ENCODE data around the gene ATXN1.
"Not testable (repeated sequence)": the region's sequence is repeated elsewhere in the genome, so short reads cannot be mapped to it uniquely, and the experiment has no call there.

Gene ATXN1

DNA sequence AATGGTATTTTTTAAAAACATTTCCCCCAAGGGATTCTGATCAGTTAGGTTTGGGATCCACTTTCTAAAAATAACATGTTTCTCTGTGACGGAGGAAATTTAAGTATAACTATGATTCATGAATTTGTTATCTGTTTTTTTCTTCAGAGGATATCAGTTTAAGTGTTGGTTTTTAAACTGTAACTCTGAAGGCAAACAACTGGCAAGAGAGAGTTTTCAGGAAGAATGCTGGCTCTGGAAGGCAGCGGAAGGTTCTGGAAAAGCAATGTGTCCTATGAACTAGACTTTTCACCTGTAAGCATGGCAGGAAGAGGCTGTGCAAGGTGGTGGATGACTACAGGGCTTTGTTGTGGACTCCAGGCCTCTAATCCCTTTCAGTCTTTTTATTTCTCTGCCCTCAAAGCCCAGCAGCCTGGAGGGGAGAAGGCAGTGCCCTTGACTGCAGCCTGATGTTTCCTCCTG, 369.8 kb downstream of the ATXN1 start:
- no peaks in the 10 kb centered on the region for H3K36me3 ChIP-seq (ENCODE audit: control insufficient read depth in 2 of 2, insufficient read depth in 1 of 2, low read length in 2 of 2)
- no peak overlapping the region for H3K4me3 ChIP-seq (ENCODE audit: low read depth, low read length)
- CTCF ChIA-PET: interaction anchor here (1.9 kb wide), 1 partner anchor 19 kb away, joined by 6 read pairs; no protein-coding TSS in a partner anchor
- POLR2A ChIA-PET: no interaction called here
- no peaks in the 10 kb centered on the region for H3K4me1 ChIP-seq (ENCODE audit: control insufficient read depth, insufficient read depth, low read length)
- H3K27ac ChIP-seq (ENCODE audit: extremely low read depth, low read depth, low read length): no peak overlapping the region
- TF ChIP-seq ZNF660 (tag by site-specific recombination; IDR thresholded peaks at IDR 0.05) (no peak), ZNF37A (tag by site-specific recombination; IDR thresholded peaks at IDR 0.05) (no peak), IKZF3 (tag by site-specific recombination; IDR thresholded peaks at IDR 0.05) (no peak), ZNF132 (tag by site-specific recombination; IDR thresholded peaks at IDR 0.05; ENCODE audit: borderline replicate concordance) (no peak), MEIS1 (CRISPR knock-in tag; IDR thresholded peaks at IDR 0.05; ENCODE audit: borderline replicate concordance) (no peak), SETDB1 (IDR thresholded peaks at IDR 0.05; ENCODE audit: insufficient read length, low read length) (no peak), ZNF677 (tag by site-specific recombination; IDR thresholded peaks at IDR 0.05) (no peak), ZBTB20 (tag by site-specific recombination; IDR thresholded peaks at IDR 0.05) (no peak), ZIC2 (tag by site-specific recombination; IDR thresholded peaks at IDR 0.05) (no peak), ZNF155 (tag by site-specific recombination; IDR thresholded peaks at IDR 0.05) (no peak), ZFP37 (tag by site-specific recombination; IDR thresholded peaks at IDR 0.05) (no peak)
- TF ChIP-seq, protein P1, sequence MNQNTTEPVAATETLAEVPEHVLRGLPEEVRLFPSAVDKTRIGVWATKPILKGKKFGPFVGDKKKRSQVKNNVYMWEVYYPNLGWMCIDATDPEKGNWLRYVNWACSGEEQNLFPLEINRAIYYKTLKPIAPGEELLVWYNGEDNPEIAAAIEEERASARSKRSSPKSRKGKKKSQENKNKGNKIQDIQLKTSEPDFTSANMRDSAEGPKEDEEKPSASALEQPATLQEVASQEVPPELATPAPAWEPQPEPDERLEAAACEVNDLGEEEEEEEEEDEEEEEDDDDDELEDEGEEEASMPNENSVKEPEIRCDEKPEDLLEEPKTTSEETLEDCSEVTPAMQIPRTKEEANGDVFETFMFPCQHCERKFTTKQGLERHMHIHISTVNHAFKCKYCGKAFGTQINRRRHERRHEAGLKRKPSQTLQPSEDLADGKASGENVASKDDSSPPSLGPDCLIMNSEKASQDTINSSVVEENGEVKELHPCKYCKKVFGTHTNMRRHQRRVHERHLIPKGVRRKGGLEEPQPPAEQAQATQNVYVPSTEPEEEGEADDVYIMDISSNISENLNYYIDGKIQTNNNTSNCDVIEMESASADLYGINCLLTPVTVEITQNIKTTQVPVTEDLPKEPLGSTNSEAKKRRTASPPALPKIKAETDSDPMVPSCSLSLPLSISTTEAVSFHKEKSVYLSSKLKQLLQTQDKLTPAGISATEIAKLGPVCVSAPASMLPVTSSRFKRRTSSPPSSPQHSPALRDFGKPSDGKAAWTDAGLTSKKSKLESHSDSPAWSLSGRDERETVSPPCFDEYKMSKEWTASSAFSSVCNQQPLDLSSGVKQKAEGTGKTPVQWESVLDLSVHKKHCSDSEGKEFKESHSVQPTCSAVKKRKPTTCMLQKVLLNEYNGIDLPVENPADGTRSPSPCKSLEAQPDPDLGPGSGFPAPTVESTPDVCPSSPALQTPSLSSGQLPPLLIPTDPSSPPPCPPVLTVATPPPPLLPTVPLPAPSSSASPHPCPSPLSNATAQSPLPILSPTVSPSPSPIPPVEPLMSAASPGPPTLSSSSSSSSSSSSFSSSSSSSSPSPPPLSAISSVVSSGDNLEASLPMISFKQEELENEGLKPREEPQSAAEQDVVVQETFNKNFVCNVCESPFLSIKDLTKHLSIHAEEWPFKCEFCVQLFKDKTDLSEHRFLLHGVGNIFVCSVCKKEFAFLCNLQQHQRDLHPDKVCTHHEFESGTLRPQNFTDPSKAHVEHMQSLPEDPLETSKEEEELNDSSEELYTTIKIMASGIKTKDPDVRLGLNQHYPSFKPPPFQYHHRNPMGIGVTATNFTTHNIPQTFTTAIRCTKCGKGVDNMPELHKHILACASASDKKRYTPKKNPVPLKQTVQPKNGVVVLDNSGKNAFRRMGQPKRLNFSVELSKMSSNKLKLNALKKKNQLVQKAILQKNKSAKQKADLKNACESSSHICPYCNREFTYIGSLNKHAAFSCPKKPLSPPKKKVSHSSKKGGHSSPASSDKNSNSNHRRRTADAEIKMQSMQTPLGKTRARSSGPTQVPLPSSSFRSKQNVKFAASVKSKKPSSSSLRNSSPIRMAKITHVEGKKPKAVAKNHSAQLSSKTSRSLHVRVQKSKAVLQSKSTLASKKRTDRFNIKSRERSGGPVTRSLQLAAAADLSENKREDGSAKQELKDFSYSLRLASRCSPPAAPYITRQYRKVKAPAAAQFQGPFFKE (tag by site-specific recombination; IDR thresholded peaks at IDR 0.05; ENCODE audit: borderline replicate concordance): no peak
- TF ChIP-seq, protein P2, sequence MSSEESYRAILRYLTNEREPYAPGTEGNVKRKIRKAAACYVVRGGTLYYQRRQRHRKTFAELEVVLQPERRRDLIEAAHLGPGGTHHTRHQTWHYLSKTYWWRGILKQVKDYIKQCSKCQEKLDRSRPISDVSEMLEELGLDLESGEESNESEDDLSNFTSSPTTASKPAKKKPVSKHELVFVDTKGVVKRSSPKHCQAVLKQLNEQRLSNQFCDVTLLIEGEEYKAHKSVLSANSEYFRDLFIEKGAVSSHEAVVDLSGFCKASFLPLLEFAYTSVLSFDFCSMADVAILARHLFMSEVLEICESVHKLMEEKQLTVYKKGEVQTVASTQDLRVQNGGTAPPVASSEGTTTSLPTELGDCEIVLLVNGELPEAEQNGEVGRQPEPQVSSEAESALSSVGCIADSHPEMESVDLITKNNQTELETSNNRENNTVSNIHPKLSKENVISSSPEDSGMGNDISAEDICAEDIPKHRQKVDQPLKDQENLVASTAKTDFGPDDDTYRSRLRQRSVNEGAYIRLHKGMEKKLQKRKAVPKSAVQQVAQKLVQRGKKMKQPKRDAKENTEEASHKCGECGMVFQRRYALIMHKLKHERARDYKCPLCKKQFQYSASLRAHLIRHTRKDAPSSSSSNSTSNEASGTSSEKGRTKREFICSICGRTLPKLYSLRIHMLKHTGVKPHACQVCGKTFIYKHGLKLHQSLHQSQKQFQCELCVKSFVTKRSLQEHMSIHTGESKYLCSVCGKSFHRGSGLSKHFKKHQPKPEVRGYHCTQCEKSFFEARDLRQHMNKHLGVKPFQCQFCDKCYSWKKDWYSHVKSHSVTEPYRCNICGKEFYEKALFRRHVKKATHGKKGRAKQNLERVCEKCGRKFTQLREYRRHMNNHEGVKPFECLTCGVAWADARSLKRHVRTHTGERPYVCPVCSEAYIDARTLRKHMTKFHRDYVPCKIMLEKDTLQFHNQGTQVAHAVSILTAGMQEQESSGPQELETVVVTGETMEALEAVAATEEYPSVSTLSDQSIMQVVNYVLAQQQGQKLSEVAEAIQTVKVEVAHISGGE (tag by site-specific recombination; conservative IDR thresholded peaks at IDR 0.05; ENCODE audit: low read depth): no peak
- TF ChIP-seq, protein P3, sequence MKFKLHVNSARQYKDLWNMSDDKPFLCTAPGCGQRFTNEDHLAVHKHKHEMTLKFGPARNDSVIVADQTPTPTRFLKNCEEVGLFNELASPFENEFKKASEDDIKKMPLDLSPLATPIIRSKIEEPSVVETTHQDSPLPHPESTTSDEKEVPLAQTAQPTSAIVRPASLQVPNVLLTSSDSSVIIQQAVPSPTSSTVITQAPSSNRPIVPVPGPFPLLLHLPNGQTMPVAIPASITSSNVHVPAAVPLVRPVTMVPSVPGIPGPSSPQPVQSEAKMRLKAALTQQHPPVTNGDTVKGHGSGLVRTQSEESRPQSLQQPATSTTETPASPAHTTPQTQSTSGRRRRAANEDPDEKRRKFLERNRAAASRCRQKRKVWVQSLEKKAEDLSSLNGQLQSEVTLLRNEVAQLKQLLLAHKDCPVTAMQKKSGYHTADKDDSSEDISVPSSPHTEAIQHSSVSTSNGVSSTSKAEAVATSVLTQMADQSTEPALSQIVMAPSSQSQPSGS (tag by site-specific recombination; IDR thresholded peaks at IDR 0.05; ENCODE audit: low read depth): no peak
- TF ChIP-seq, protein P4, sequence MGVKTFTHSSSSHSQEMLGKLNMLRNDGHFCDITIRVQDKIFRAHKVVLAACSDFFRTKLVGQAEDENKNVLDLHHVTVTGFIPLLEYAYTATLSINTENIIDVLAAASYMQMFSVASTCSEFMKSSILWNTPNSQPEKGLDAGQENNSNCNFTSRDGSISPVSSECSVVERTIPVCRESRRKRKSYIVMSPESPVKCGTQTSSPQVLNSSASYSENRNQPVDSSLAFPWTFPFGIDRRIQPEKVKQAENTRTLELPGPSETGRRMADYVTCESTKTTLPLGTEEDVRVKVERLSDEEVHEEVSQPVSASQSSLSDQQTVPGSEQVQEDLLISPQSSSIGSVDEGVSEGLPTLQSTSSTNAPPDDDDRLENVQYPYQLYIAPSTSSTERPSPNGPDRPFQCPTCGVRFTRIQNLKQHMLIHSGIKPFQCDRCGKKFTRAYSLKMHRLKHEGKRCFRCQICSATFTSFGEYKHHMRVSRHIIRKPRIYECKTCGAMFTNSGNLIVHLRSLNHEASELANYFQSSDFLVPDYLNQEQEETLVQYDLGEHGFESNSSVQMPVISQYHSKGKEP (tag by site-specific recombination; IDR thresholded peaks at IDR 0.05): no peak
- H3K9me3 ChIP-seq (ENCODE audit: control insufficient read depth, insufficient read depth, low read depth, low read length): no peaks in the 10 kb centered on the region

DNA sequence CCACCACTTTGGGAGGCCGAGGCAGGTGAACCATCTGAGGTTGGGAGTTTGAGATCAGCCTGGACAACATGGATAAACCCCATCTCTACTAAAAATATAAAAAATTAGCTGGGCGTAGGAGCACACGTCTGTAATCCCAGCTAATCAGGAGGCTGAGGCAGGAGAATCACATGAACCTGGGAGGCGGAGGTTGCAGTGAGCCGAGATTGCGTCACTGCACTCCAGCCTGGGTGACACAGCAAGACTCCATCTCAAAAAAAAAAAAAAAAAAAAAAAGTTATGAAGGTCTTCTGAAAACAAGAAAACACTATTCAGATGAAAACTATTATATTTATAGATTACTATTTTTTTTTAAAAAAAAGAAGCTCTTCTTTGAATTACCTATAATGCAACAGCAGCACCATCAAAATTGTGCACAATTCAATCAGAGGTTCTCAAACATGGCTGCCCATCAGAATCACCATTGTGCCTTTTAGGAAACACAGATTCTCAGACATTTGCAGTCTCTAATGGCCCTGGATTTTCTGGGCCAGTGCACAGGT, 370.3 kb downstream of the ATXN1 start:
- H3K4me3 ChIP-seq (ENCODE audit: low read depth, low read length); POLR2A ChIA-PET; H3K9me3 ChIP-seq (ENCODE audit: control insufficient read depth, insufficient read depth, low read depth, low read length); H3K27ac ChIP-seq (ENCODE audit: extremely low read depth, low read depth, low read length); H3K4me1 ChIP-seq (ENCODE audit: control insufficient read depth, insufficient read depth, low read length); H3K36me3 ChIP-seq (ENCODE audit: control insufficient read depth in 2 of 2, insufficient read depth in 1 of 2, low read length in 2 of 2): not testable (repeated sequence)
- CTCF ChIA-PET: interaction anchor here (1.9 kb wide), 1 partner anchor 19 kb away, joined by 6 read pairs; no protein-coding TSS in a partner anchor
